ENCODE measurements around the gene ARR3. TPM values are rescaled to one million over a fixed set of nuclear protein-coding genes. Genes with fewer than 3 reads are reported as not detected.
"Not testable (repeated sequence)": the region's sequence is repeated elsewhere in the genome, so short reads cannot be mapped to it uniquely, and the experiment has no call there.

The ARR3 gene
- total RNA-seq, 4 donors from 2014 or later = 0.25 TPM; not detected in 3

GRCh38 chrX:70260104-70260503 lies 8.0 kb upstream of the ARR3 start, which contains the start of gene P2RY4:
TSS of gene P2RY4 (minus strand) at chrX:70260204. CDS start at chrX:70259624, 580 bp downstream.
- intact Hi-C loops (cut with DNase I; ENCODE audit: low total_unique reads) = no loop called here
- WGBS, 2 donors = 55 to 80% methylated on average over 3 to 4 of the region's 4 CpGs
- no peak for DNase-seq (ENCODE audit: low spot score in 2 of 2)
- TF ChIP-seq, protein P1, sequence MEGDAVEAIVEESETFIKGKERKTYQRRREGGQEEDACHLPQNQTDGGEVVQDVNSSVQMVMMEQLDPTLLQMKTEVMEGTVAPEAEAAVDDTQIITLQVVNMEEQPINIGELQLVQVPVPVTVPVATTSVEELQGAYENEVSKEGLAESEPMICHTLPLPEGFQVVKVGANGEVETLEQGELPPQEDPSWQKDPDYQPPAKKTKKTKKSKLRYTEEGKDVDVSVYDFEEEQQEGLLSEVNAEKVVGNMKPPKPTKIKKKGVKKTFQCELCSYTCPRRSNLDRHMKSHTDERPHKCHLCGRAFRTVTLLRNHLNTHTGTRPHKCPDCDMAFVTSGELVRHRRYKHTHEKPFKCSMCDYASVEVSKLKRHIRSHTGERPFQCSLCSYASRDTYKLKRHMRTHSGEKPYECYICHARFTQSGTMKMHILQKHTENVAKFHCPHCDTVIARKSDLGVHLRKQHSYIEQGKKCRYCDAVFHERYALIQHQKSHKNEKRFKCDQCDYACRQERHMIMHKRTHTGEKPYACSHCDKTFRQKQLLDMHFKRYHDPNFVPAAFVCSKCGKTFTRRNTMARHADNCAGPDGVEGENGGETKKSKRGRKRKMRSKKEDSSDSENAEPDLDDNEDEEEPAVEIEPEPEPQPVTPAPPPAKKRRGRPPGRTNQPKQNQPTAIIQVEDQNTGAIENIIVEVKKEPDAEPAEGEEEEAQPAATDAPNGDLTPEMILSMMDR (IDR thresholded peaks at IDR 0.05) = no peak
- TF ChIP-seq POLR2A (IDR thresholded peaks at IDR 0.05) = no peak
- no peak within 1 kb of the TSS for H3K4me3 ChIP-seq (ENCODE audit: low read depth, poor library complexity, severe bottlenecking)

- intact Hi-C loops (cut with DNase I; ENCODE audit: low total_unique reads) = no loop called here
- H3K4me3 ChIP-seq (ENCODE audit: low read depth, poor library complexity, severe bottlenecking) = no peak overlapping the region
- 13 to 20% methylated on average over 7 of the region's 7 CpGs for WGBS, 2 donors
- TF ChIP-seq POLR2A (IDR thresholded peaks at IDR 0.05) = no peak
- TF ChIP-seq, protein P1 (IDR thresholded peaks at IDR 0.05) = no peak
- peak in 1 of 2 donors; percentile 18 for DNase-seq (ENCODE audit: low spot score in 2 of 2)
Measured at GRCh38 chrX:70262952-70263567, 5.1 kb upstream of the ARR3 start.

GRCh38 chrX:70264784-70265183 lies 3.4 kb upstream of the ARR3 start:
- TF ChIP-seq, protein P1 (IDR thresholded peaks at IDR 0.05) = no peak
- TF ChIP-seq POLR2A (IDR thresholded peaks at IDR 0.05) = no peak
- no peak overlapping the region for H3K4me3 ChIP-seq (ENCODE audit: low read depth, poor library complexity, severe bottlenecking)
- WGBS, 2 donors = 62 to 65% methylated on average over 3 of the region's 3 CpGs
- intact Hi-C loops (cut with DNase I; ENCODE audit: low total_unique reads) = no loop called here
- DNase-seq (ENCODE audit: low spot score in 2 of 2) = no peak

GRCh38 chrX:70274029-70274428 lies 5.9 kb downstream of the ARR3 start:
- H3K4me3 ChIP-seq (ENCODE audit: low read depth, poor library complexity, severe bottlenecking); DNase-seq (ENCODE audit: low spot score in 2 of 2); intact Hi-C loops (cut with DNase I; ENCODE audit: low total_unique reads): not testable (repeated sequence)
- WGBS, 2 donors = 82 to 87% methylated on average over 4 to 7 of the region's 7 CpGs

GRCh38 chrX:70279081-70279480 lies 10.9 kb downstream of the ARR3 start:
- no peak overlapping the region for H3K4me3 ChIP-seq (ENCODE audit: low read depth, poor library complexity, severe bottlenecking)
- 81 to 87% methylated on average over 3 of the region's 3 CpGs for WGBS, 2 donors
- intact Hi-C loops (cut with DNase I; ENCODE audit: low total_unique reads) = no loop called here
- no peak for DNase-seq (ENCODE audit: low spot score in 2 of 2)
- TF ChIP-seq, protein P1 (IDR thresholded peaks at IDR 0.05) = no peak
- TF ChIP-seq POLR2A (IDR thresholded peaks at IDR 0.05) = no peak

DNA sequence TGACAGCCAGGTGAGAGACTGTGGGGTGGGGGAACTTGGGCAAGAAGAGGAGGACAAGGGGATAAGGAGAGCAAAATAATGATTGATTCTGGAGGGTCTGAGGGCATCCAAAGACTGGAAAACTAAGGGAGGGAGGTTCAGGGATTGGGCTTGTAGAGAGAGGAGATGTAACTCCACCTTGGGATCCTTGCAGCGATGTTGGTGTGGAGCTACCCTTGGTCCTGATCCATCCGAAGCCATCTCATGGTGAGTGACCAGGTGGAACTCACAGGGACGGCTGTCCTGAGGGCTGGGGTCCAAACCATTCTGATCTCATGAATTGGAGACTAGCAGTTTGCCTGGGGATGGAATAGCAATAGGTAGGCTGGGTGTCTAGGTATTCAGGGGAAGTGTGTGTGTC lies 12.4 kb downstream of the ARR3 start:
- no peak overlapping the region for H3K4me3 ChIP-seq (ENCODE audit: low read depth, poor library complexity, severe bottlenecking)
- TF ChIP-seq, protein P1 (IDR thresholded peaks at IDR 0.05) = no peak
- no peak for TF ChIP-seq POLR2A (IDR thresholded peaks at IDR 0.05)
- 68 to 83% methylated on average over 3 of the region's 3 CpGs for WGBS, 2 donors
- no peak for DNase-seq (ENCODE audit: low spot score in 2 of 2)
- intact Hi-C loops (cut with DNase I; ENCODE audit: low total_unique reads) = no loop called here
